HepG2 (cell line): ENCODE measurements around the gene PMS1. TPM values are rescaled to one million over a fixed set of nuclear protein-coding genes. Genes with fewer than 3 reads are reported as not detected.
A peak's percentile ranks its signal among the peaks of the same experiment; 100 is the strongest.

Source experiments
- CHCHD3 ChIP-seq: sonication (generic); formaldehyde crosslinking; IDR thresholded peaks from 2 replicates; pipeline ENCODE4 v1.8.0; 2022; ENCODE audit warnings: mild to moderate bottlenecking, missing genetic modification reagents, moderate library complexity
- NCOA1 ChIP-seq: sonication (generic); formaldehyde crosslinking; IDR thresholded peaks from 2 replicates; pipeline ENCODE4 v1.9.0; 2021; ENCODE audit warnings: missing genetic modification reagents
- ZBTB3 ChIP-seq: sonication (generic); formaldehyde crosslinking; IDR thresholded peaks from 2 replicates; pipeline ENCODE4 v1.4.0; 2020; ENCODE audit warnings: low read depth, mild to moderate bottlenecking, moderate library complexity, missing genetic modification reagents, borderline replicate concordance
- ZNF7 ChIP-seq: IDR thresholded peaks from 2 replicates; pipeline ENCODE4 v1.6.1; 2016; ENCODE audit warnings: missing biosample characterization, missing genetic modification reagents
- polyA plus RNA-seq, 8 experiments: library from polyadenylated mRNA; depleted of rRNA in 3 of 8; stranded (reverse) in 7 of 8; unstranded in 1 of 8; fragments of >200 nt; fragmentation: Illumina TruSeq in 4 of 8; extraction: Trizol in 4 of 8; gene quantifications; 2 replicates each; pipeline versions ENCODE4 v1.2.1 to v1.2.3, GENCODE V29; 2011 to 2016; ENCODE audit warnings: low read depth in 4 of 8, missing spikeins in 1 of 8, mixed read lengths in 1 of 8; ENCODE audit not compliant: insufficient read depth in 1 of 8
- total RNA-seq, 5 experiments: library from RNA; depleted of rRNA; stranded (reverse); fragments of >200 nt; fragmentation: Illumina TruSeq; extraction: Trizol; gene quantifications; 2 replicates each; pipeline ENCODE4 v1.2.3, GENCODE V29; 2016; ENCODE audit warnings: low read depth in 1 of 5
- TF ChIP-seq, protein P1 (sequence below): sonication (generic); formaldehyde crosslinking; IDR thresholded peaks from 2 replicates; pipeline ENCODE4 v1.4.0; 2020; ENCODE audit warnings: mild to moderate bottlenecking, missing genetic modification reagents
- TF ChIP-seq, protein P2 (sequence below): sonication (generic); formaldehyde crosslinking; IDR thresholded peaks from 2 replicates; pipeline ENCODE4 v1.4.0; 2020; ENCODE audit warnings: missing genetic modification reagents
- TF ChIP-seq, protein P3 (sequence below): IDR thresholded peaks from 2 replicates; pipeline ENCODE4 v1.4.0; 2020; ENCODE audit warnings: mild to moderate bottlenecking, missing genetic modification reagents
- TF ChIP-seq, protein P4 (sequence below), 2 experiments: fragments of 450-650 bp in 1 of 2; sonication (generic) in 1 of 2; formaldehyde crosslinking; IDR thresholded peaks; 2 replicates each; pipeline versions ENCODE4 v1.5.0 to v1.8.0; 2020 to 2022; ENCODE audit warnings: mild to moderate bottlenecking in 1 of 2, missing genetic modification reagents in 1 of 2
- TF ChIP-seq, protein P5 (sequence below): IDR thresholded peaks from 2 replicates; pipeline ENCODE4 v1.6.1; 2016

The PMS1 gene
- total and polyA plus RNA-seq, 2 of the 13 experiments (the other 11 are each of a cell fraction or from before 2014, with no cell fraction given), result 14.6 to 39.9 TPM

DNA sequence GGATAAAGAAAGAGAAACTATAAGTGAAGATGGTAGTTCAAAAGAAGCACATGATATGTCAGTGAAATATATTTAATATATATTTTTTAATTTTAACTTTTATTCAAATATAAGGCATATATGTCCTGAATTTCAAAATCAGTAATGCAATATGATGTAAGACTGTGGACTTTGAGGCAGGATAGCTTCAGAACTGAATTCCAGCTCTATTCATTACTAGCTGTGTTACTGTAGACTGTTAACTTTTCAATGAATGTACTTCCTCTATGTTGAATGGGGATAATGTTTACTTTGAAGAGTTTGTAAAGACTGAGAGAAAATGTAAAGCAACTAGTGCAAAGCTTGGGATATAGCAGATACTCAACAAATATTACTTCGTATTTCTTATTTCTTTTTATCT lies 112.6 kb downstream of the PMS1 start (continued):
- TF ChIP-seq, protein P1, sequence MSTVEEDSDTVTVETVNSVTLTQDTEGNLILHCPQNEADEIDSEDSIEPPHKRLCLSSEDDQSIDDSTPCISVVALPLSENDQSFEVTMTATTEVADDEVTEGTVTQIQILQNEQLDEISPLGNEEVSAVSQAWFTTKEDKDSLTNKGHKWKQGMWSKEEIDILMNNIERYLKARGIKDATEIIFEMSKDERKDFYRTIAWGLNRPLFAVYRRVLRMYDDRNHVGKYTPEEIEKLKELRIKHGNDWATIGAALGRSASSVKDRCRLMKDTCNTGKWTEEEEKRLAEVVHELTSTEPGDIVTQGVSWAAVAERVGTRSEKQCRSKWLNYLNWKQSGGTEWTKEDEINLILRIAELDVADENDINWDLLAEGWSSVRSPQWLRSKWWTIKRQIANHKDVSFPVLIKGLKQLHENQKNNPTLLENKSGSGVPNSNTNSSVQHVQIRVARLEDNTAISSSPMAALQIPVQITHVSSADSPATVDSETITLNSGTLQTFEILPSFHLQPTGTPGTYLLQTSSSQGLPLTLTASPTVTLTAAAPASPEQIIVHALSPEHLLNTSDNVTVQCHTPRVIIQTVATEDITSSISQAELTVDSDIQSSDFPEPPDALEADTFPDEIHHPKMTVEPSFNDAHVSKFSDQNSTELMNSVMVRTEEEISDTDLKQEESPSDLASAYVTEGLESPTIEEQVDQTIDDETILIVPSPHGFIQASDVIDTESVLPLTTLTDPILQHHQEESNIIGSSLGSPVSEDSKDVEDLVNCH (CRISPR knock-in tag), result no peak
- TF ChIP-seq ZNF7 (CRISPR knock-in tag) (no peak), CHCHD3 (CRISPR knock-in tag) (no peak), NCOA1 (CRISPR knock-in tag) (no peak), ZBTB3 (CRISPR knock-in tag) (no peak)
- TF ChIP-seq, protein P2, sequence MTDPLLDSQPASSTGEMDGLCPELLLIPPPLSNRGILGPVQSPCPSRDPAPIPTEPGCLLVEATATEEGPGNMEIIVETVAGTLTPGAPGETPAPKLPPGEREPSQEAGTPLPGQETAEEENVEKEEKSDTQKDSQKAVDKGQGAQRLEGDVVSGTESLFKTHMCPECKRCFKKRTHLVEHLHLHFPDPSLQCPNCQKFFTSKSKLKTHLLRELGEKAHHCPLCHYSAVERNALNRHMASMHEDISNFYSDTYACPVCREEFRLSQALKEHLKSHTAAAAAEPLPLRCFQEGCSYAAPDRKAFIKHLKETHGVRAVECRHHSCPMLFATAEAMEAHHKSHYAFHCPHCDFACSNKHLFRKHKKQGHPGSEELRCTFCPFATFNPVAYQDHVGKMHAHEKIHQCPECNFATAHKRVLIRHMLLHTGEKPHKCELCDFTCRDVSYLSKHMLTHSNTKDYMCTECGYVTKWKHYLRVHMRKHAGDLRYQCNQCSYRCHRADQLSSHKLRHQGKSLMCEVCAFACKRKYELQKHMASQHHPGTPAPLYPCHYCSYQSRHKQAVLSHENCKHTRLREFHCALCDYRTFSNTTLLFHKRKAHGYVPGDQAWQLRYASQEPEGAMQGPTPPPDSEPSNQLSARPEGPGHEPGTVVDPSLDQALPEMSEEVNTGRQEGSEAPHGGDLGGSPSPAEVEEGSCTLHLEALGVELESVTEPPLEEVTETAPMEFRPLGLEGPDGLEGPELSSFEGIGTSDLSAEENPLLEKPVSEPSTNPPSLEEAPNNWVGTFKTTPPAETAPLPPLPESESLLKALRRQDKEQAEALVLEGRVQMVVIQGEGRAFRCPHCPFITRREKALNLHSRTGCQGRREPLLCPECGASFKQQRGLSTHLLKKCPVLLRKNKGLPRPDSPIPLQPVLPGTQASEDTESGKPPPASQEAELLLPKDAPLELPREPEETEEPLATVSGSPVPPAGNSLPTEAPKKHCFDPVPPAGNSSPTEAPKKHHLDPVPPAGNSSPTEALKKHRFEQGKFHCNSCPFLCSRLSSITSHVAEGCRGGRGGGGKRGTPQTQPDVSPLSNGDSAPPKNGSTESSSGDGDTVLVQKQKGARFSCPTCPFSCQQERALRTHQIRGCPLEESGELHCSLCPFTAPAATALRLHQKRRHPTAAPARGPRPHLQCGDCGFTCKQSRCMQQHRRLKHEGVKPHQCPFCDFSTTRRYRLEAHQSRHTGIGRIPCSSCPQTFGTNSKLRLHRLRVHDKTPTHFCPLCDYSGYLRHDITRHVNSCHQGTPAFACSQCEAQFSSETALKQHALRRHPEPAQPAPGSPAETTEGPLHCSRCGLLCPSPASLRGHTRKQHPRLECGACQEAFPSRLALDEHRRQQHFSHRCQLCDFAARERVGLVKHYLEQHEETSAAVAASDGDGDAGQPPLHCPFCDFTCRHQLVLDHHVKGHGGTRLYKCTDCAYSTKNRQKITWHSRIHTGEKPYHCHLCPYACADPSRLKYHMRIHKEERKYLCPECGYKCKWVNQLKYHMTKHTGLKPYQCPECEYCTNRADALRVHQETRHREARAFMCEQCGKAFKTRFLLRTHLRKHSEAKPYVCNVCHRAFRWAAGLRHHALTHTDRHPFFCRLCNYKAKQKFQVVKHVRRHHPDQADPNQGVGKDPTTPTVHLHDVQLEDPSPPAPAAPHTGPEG (CRISPR knock-in tag), result no peak
- TF ChIP-seq, protein P3, sequence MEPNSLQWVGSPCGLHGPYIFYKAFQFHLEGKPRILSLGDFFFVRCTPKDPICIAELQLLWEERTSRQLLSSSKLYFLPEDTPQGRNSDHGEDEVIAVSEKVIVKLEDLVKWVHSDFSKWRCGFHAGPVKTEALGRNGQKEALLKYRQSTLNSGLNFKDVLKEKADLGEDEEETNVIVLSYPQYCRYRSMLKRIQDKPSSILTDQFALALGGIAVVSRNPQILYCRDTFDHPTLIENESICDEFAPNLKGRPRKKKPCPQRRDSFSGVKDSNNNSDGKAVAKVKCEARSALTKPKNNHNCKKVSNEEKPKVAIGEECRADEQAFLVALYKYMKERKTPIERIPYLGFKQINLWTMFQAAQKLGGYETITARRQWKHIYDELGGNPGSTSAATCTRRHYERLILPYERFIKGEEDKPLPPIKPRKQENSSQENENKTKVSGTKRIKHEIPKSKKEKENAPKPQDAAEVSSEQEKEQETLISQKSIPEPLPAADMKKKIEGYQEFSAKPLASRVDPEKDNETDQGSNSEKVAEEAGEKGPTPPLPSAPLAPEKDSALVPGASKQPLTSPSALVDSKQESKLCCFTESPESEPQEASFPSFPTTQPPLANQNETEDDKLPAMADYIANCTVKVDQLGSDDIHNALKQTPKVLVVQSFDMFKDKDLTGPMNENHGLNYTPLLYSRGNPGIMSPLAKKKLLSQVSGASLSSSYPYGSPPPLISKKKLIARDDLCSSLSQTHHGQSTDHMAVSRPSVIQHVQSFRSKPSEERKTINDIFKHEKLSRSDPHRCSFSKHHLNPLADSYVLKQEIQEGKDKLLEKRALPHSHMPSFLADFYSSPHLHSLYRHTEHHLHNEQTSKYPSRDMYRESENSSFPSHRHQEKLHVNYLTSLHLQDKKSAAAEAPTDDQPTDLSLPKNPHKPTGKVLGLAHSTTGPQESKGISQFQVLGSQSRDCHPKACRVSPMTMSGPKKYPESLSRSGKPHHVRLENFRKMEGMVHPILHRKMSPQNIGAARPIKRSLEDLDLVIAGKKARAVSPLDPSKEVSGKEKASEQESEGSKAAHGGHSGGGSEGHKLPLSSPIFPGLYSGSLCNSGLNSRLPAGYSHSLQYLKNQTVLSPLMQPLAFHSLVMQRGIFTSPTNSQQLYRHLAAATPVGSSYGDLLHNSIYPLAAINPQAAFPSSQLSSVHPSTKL (CRISPR knock-in tag), result 0 out of 2 replicates have a peak, but pooled peaks have one; percentile 27
- TF ChIP-seq, protein P4, sequence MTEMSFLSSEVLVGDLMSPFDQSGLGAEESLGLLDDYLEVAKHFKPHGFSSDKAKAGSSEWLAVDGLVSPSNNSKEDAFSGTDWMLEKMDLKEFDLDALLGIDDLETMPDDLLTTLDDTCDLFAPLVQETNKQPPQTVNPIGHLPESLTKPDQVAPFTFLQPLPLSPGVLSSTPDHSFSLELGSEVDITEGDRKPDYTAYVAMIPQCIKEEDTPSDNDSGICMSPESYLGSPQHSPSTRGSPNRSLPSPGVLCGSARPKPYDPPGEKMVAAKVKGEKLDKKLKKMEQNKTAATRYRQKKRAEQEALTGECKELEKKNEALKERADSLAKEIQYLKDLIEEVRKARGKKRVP (CRISPR knock-in tag; IDR thresholded peaks at IDR 0.05), result peak in 1 of 2 experiments; percentile 53; a peak in 1 of 4 replicates
- TF ChIP-seq, protein P5, sequence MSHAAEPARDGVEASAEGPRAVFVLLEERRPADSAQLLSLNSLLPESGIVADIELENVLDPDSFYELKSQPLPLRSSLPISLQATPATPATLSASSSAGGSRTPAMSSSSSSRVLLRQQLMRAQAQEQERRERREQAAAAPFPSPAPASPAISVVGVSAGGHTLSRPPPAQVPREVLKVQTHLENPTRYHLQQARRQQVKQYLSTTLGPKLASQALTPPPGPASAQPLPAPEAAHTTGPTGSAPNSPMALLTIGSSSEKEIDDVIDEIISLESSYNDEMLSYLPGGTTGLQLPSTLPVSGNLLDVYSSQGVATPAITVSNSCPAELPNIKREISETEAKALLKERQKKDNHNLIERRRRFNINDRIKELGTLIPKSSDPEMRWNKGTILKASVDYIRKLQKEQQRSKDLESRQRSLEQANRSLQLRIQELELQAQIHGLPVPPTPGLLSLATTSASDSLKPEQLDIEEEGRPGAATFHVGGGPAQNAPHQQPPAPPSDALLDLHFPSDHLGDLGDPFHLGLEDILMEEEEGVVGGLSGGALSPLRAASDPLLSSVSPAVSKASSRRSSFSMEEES (CRISPR knock-in tag), result no peak
